Measurements from ENCODE around the gene SEMA4D.
"Not testable (repeated sequence)": the region's sequence is repeated elsewhere in the genome, so short reads cannot be mapped to it uniquely, and the experiment has no call there.

The SEMA4D gene

DNA sequence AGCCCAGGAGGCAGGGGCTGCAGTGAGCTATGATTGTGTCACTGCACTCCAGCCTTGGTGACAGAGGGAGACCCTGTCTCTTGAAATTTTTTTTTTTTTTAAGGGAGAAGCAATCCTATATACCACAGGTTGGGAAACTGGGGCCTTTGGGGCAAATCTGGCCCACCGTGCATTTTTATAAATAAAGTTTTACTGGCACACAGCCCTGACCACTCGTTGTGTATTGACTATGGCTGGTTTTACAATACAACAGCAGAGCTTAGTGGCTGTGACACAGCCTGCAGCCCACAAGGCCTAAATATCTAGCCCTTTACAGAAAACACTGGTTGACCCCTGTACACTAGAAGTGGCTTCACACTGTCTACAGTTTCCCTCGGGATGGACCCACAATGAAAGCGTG lies 121.6 kb downstream of the SEMA4D start:
- no peak overlapping the region for H2AFZ ChIP-seq
- no peak overlapping the region for H3K27ac ChIP-seq
- no peak overlapping the region for H3K4me2 ChIP-seq (ENCODE audit: low read length)
- TF ChIP-seq, protein P1, sequence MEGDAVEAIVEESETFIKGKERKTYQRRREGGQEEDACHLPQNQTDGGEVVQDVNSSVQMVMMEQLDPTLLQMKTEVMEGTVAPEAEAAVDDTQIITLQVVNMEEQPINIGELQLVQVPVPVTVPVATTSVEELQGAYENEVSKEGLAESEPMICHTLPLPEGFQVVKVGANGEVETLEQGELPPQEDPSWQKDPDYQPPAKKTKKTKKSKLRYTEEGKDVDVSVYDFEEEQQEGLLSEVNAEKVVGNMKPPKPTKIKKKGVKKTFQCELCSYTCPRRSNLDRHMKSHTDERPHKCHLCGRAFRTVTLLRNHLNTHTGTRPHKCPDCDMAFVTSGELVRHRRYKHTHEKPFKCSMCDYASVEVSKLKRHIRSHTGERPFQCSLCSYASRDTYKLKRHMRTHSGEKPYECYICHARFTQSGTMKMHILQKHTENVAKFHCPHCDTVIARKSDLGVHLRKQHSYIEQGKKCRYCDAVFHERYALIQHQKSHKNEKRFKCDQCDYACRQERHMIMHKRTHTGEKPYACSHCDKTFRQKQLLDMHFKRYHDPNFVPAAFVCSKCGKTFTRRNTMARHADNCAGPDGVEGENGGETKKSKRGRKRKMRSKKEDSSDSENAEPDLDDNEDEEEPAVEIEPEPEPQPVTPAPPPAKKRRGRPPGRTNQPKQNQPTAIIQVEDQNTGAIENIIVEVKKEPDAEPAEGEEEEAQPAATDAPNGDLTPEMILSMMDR (IDR thresholded peaks at IDR 0.05), result no peak
- no peaks in the 10 kb centered on the region for H3K79me2 ChIP-seq
- H3K9me3 ChIP-seq (ENCODE audit: control insufficient read depth, low read length), result no peaks in the 10 kb centered on the region
- H3K4me3 ChIP-seq (ENCODE audit: low read depth, low read length), result no peak overlapping the region
- H3K27me3 ChIP-seq (ENCODE audit: control insufficient read depth, insufficient read depth, low read length), result no peaks in the 10 kb centered on the region
- H3K36me3 ChIP-seq (ENCODE audit: control insufficient read depth, insufficient read depth, low read length), result no peaks in the 10 kb centered on the region
- no peak overlapping the region for H3K9ac ChIP-seq
- no peaks in the 10 kb centered on the region for H3K4me1 ChIP-seq

DNA sequence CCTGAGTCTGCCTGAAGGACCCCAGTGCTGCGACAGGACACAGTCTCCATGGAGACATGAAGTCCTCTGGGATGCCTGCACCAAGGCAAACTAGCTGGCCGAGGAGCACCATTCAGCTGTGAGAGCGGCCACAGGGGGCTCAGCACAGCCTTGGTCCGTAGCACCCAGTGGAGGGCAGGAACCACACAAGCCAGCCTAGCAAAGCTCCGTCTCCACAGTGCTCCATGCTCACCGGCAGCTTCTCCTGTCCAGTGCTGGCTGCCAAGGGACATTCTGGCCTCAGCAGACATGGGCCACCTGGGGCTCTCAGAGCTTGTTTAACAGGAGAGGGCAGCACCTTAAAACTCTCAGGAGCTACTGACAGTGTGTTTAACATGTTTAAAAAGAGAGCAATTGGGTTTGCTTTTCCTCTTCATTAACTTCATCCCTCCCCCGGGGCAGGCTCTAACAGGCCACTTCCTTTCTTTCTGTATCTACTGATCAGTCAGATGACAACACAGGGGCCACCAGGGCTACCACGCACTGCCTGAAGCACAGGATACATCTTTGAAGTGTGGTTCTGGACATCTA lies 122.6 kb downstream of the SEMA4D start:
- no peak overlapping the region for H2AFZ ChIP-seq
- no peaks in the 10 kb centered on the region for H3K27me3 ChIP-seq (ENCODE audit: control insufficient read depth, insufficient read depth, low read length)
- H3K9ac ChIP-seq, result no peak overlapping the region
- H3K4me2 ChIP-seq (ENCODE audit: low read length), result no peak overlapping the region
- TF ChIP-seq, protein P1 (IDR thresholded peaks at IDR 0.05), result no peak
- no peaks in the 10 kb centered on the region for H3K9me3 ChIP-seq (ENCODE audit: control insufficient read depth, low read length)
- H3K27ac ChIP-seq, result no peak overlapping the region
- no peak overlapping the region for H3K4me3 ChIP-seq (ENCODE audit: low read depth, low read length)
- H3K4me1 ChIP-seq, result no peaks in the 10 kb centered on the region
- H3K36me3 ChIP-seq (ENCODE audit: control insufficient read depth, insufficient read depth, low read length), result no peaks in the 10 kb centered on the region
- no peaks in the 10 kb centered on the region for H3K79me2 ChIP-seq

DNA sequence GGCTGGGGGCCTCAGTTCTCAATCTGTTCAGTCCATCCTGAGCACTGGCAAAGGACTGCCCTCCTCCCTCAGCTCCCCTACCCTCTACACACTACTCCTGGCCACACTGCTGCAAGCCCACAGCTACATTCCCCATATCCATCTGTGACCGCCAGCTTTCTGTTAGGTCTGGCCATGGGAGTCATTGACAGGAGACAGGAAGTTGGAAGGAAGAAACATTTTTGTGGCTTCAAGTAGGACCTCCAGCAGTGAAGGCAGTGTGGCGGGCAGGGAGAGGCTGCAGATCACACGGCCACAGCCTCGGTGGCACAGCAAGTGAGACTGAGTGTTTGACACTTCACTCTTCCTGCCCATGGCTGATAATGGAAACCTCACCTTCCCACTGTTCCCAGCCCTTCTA lies 123.7 kb downstream of the SEMA4D start:
- Histone ChIP-seq H3K9me3 (ENCODE audit: control insufficient read depth, low read length) (no peaks in the 10 kb centered on the region), H3K4me3 (ENCODE audit: low read depth, low read length) (no peak overlapping the region), H3K4me1 (no peaks in the 10 kb centered on the region), H3K27ac (no peak overlapping the region), H3K9ac (no peak overlapping the region), H2AFZ (no peak overlapping the region), H3K27me3 (ENCODE audit: control insufficient read depth, insufficient read depth, low read length) (no peaks in the 10 kb centered on the region), H3K4me2 (ENCODE audit: low read length) (no peak overlapping the region), H3K79me2 (no peaks in the 10 kb centered on the region), H3K36me3 (ENCODE audit: control insufficient read depth, insufficient read depth, low read length) (no peaks in the 10 kb centered on the region)
- TF ChIP-seq, protein P1 (IDR thresholded peaks at IDR 0.05), result no peak

DNA sequence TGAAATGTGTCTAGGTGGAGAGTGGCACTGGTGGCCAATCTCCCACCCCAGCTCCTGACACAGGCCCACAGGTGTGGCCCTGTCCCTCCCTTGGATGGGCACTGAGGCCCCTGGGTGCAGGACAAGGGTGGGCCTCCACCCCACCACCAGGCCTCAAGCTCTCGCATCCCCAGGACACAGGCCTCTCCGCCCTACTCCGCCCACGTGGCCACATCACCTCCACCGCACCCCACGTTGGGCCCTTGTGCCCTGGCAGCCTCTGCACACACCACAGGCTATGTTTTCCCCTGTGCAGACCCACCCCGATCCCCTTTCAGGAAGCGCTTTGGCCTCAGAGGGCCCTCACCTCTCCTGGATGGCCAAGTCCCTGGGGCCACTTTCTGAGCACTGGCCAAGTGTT lies 124.9 kb downstream of the SEMA4D start:
- Histone ChIP-seq H3K79me2 (no peaks in the 10 kb centered on the region), H3K4me1 (no peaks in the 10 kb centered on the region), H2AFZ (no peak overlapping the region), H3K4me3 (ENCODE audit: low read depth, low read length) (no peak overlapping the region), H3K9me3 (ENCODE audit: control insufficient read depth, low read length) (no peaks in the 10 kb centered on the region), H3K36me3 (ENCODE audit: control insufficient read depth, insufficient read depth, low read length) (no peaks in the 10 kb centered on the region), H3K9ac (no peak overlapping the region), H3K27me3 (ENCODE audit: control insufficient read depth, insufficient read depth, low read length) (no peaks in the 10 kb centered on the region), H3K27ac (no peak overlapping the region), H3K4me2 (ENCODE audit: low read length) (no peak overlapping the region)
- TF ChIP-seq, protein P1 (IDR thresholded peaks at IDR 0.05), result no peak

DNA sequence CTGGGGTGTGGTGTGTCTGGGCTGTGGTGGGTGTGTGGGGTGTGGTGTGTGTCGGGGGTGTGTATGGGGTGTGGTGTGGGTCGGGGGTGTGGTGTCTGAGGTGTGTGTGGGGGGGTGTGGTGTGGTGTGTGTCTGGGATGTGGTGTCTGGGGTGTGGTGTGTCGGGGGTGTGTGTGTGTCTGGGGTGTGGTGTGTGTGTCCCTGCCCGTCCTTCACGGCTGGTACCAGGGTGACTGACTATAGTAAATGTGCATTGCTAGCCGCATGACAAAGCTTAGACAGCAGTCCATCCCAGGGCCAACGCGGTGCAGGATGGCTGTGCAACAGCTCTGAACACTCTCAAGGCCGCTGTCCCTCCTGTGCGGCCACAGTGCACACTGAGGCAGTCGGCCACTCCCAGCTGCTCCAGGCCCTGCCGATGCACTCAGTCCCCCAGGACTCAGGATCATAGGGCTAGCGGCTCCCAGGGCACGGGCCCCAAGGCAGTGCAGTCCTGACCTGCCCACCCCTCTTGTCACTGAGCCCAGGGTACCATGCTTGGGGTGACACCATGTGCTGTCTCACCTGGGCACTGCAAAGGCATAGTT lies 125.6 kb downstream of the SEMA4D start:
- Histone ChIP-seq H3K79me2 (no peaks in the 10 kb centered on the region), H3K36me3 (ENCODE audit: control insufficient read depth, insufficient read depth, low read length) (no peaks in the 10 kb centered on the region), H3K4me3 (ENCODE audit: low read depth, low read length) (no peak overlapping the region), H3K27me3 (ENCODE audit: control insufficient read depth, insufficient read depth, low read length) (no peaks in the 10 kb centered on the region), H3K9ac (no peak overlapping the region), H3K4me2 (ENCODE audit: low read length) (no peak overlapping the region), H2AFZ (no peak overlapping the region), H3K27ac (no peak overlapping the region), H3K9me3 (ENCODE audit: control insufficient read depth, low read length) (no peaks in the 10 kb centered on the region), H3K4me1 (no peaks in the 10 kb centered on the region)
- TF ChIP-seq, protein P1 (IDR thresholded peaks at IDR 0.05), result no peak

DNA sequence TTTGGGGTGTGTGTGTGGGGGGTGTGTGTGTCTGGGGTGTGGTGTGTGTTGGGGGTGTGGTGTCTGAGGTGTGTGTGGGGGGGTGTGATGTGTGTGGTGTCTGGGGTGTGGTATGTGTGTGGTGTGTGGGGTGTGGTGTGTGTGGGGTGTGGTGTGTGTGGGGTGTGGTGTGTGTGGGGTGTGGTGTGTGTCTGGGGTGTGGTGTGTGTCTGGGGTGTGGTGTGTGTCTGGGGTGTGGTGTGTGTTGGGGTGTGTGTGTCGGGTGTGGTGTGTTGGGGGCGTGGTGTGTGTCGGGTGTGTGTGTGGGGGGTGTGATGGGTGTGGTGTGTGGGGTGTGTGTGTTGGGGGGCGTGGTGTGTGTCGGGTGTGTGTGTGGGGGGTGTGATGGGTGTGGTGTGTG lies 126.1 kb downstream of the SEMA4D start:
- not testable (repeated sequence) for H3K4me1 ChIP-seq; H3K79me2 ChIP-seq; H3K4me2 ChIP-seq (ENCODE audit: low read length); H3K9ac ChIP-seq; H3K27me3 ChIP-seq (ENCODE audit: control insufficient read depth, insufficient read depth, low read length); H3K36me3 ChIP-seq (ENCODE audit: control insufficient read depth, insufficient read depth, low read length); H3K9me3 ChIP-seq (ENCODE audit: control insufficient read depth, low read length); H3K27ac ChIP-seq; H2AFZ ChIP-seq; H3K4me3 ChIP-seq (ENCODE audit: low read depth, low read length)

All from parathyroid adenoma (tissue), 2 donors.